Endothelial cell of umbilical vein (primary cell): ENCODE results near the gene APP.

Experiments used
- CTCF ChIP-seq, 2 donors: IDR thresholded peaks; 1 replicate in 1 of 2; 2 replicates in 1 of 2; pipeline ENCODE4 v1.5.1; 2011; ENCODE audit warnings: low read length in 2 of 2, mild to moderate bottlenecking in 2 of 2, moderate library complexity in 2 of 2, control low read depth in 1 of 2, inconsistent platforms in 1 of 2, low read depth in 1 of 2; ENCODE audit not compliant: insufficient read depth in 1 of 2; ENCODE audit errors: extremely low read depth in 1 of 2
- EZH2 ChIP-seq: IDR thresholded peaks from 2 replicates; pipeline ENCODE4 v1.6.1; 2012; ENCODE audit warnings: borderline replicate concordance, low read depth, mild to moderate bottlenecking, moderate library complexity, low read length, inconsistent platforms; ENCODE audit not compliant: severe bottlenecking
- FOS ChIP-seq: IDR thresholded peaks from 2 replicates; pipeline ENCODE4 v1.6.1; 2011; ENCODE audit warnings: mild to moderate bottlenecking, low read length, moderate library complexity, borderline replicate concordance; ENCODE audit not compliant: insufficient read depth
- JUN ChIP-seq: IDR thresholded peaks from 2 replicates; pipeline ENCODE4 v1.6.1; 2011; ENCODE audit warnings: borderline replicate concordance, low read depth; ENCODE audit not compliant: insufficient read length, insufficient read depth
- MYC ChIP-seq: IDR thresholded peaks from one replicate; pipeline ENCODE4 v1.6.1; 2011; ENCODE audit warnings: mild to moderate bottlenecking, low read depth, low read length
- POLR2A ChIP-seq: IDR thresholded peaks from 2 replicates; pipeline ENCODE4 v1.6.1; 2012; ENCODE audit warnings: low read depth, mild to moderate bottlenecking, control low read depth, low read length
- POLR2AphosphoS5 ChIP-seq: IDR thresholded peaks from 2 replicates; pipeline ENCODE4 v1.6.1; 2012; ENCODE audit warnings: low read depth, mild to moderate bottlenecking, control low read depth, low read length, moderate library complexity; ENCODE audit not compliant: insufficient read depth

GRCh38 chr21:26047279-26047967, 123.1 kb downstream of the APP start:
- TF ChIP-seq POLR2AphosphoS5 (no peak), POLR2A (no peak), CTCF (IDR thresholded peaks at IDR 0.05; ENCODE audit: extremely low read depth in 1 of 2, insufficient read depth in 1 of 2, low read depth in 1 of 2, low read length in 2 of 2) (no peak), MYC (no peak), FOS (no peak), EZH2 (no peak), JUN (no peak)
